A549 (cell line): ENCODE data around the gene KCTD1. TPM values are rescaled to one million over a fixed set of nuclear protein-coding genes. Genes with fewer than 3 reads are reported as not detected.
A peak's percentile ranks its signal among the peaks of the same experiment; 100 is the strongest.

Source experiments
- ATAC-seq, 2 experiments: fragments of 200-7000 bp in 1 of 2; fragments of >200 bp in 1 of 2; cut with Nextera tagmentation in 1 of 2; cut with Tn5 transposase in 1 of 2; 3 replicates each; pipeline versions ENCODE4 v1.8.0 to v1.9.1; 2018 to 2020; ENCODE audit warnings: mild to moderate bottlenecking in 1 of 2, moderate library complexity in 1 of 2
- CTCF ChIA-PET: fragments of 300-600 bp; sonication (Branson Sonifier 250); formaldehyde crosslinking; extraction: SDS; loops from one replicate; lab custom pipeline; 2021; ENCODE audit warnings: antibody characterized with exemption, inconsistent platforms; lab: Yijun Ruan, JAX
- POLR2A ChIA-PET: fragments of 350-600 bp; formaldehyde crosslinking; extraction: SDS; loops from one replicate; lab custom pipeline; 2021; ENCODE audit warnings: antibody characterized with exemption, inconsistent platforms; lab: Yijun Ruan, JAX
- DNase-seq, 2 experiments: peaks; one replicate each; pipeline versions ENCODE4 v3.0.0 to v3.0.0-alpha.2; 2011 to 2016; ENCODE audit warnings: low read depth in 1 of 2, low spot score in 1 of 2
- FAIRE-seq: peaks from 2 replicates; lab custom pipeline; 2011; peaks lifted over from hg19 to GRCh38; lab: Jason Lieb, UNC
- H3K27ac ChIP-seq, 2 experiments: fragments of >200 bp; sonication (Bioruptor Twin); formaldehyde crosslinking; 3 replicates each; pipeline ENCODE4 v1.5.1; 2016 to 2017
- H3K4me1 ChIP-seq: fragments of >200 bp; sonication (Bioruptor Twin); formaldehyde crosslinking; 3 replicates; pipeline ENCODE4 v1.6.1; 2016
- H3K4me2 ChIP-seq: fragments of >200 bp; sonication (Bioruptor Twin); formaldehyde crosslinking; 3 replicates; pipeline ENCODE4 v1.6.1; 2016
- H3K4me3 ChIP-seq: fragments of >200 bp; sonication (Bioruptor Twin); formaldehyde crosslinking; 3 replicates; pipeline ENCODE4 v1.5.1; 2016
- H3K9me3 ChIP-seq: fragments of >200 bp; sonication (Bioruptor Twin); formaldehyde crosslinking; 3 replicates; pipeline ENCODE4 v1.6.1; 2016
- BCL3 ChIP-seq: fragments of >200 bp; sonication (Bioruptor Twin); formaldehyde crosslinking; IDR thresholded peaks from 3 replicates; pipeline ENCODE4 v1.6.1; 2016
- CBX2 ChIP-seq: fragments of 200-600 bp; sonication (generic); IDR thresholded peaks from 2 replicates; pipeline ENCODE4 v1.6.1; 2016; ENCODE audit warnings: low read depth, mild to moderate bottlenecking, borderline replicate concordance
- CBX8 ChIP-seq: fragments of 200-600 bp; sonication (generic); IDR thresholded peaks from 2 replicates; pipeline ENCODE4 v1.6.1; 2016
- CEBPB ChIP-seq, 2 experiments: fragments of >200 bp in 1 of 2; sonication (Bioruptor Twin) in 1 of 2; formaldehyde crosslinking in 1 of 2; IDR thresholded peaks; 2 replicates each; pipeline ENCODE4 v1.6.1; 2012 to 2016
- CHD4 ChIP-seq: fragments of 200-600 bp; sonication (generic); IDR thresholded peaks from 2 replicates; pipeline ENCODE4 v1.6.1; 2016; ENCODE audit warnings: antibody characterized with exemption, mild to moderate bottlenecking, borderline replicate concordance
- E2F6 ChIP-seq: IDR thresholded peaks from 2 replicates; pipeline ENCODE4 v1.6.1; 2012; ENCODE audit warnings: low read depth, borderline replicate concordance
- EHMT2 ChIP-seq: fragments of 200-600 bp; sonication (generic); IDR thresholded peaks from 2 replicates; pipeline ENCODE4 v1.6.1; 2016; ENCODE audit warnings: antibody characterized with exemption, low read depth, mild to moderate bottlenecking, moderate library complexity
- ELK1 ChIP-seq: fragments of 150-350 bp; IDR thresholded peaks from 2 replicates; pipeline ENCODE4 v1.6.1; 2014; ENCODE audit warnings: low read depth, mild to moderate bottlenecking, low read length
- EP300 ChIP-seq, 2 experiments: fragments of >200 bp; sonication (Bioruptor Twin); formaldehyde crosslinking; IDR thresholded peaks; 2 replicates in 1 of 2; 3 replicates in 1 of 2; pipeline ENCODE4 v1.6.1; 2016 to 2017
- FOSB ChIP-seq: fragments of 250-450 bp; sonication (Bioruptor Pico); IDR thresholded peaks from 2 replicates; pipeline ENCODE4 v1.5.0; 2020; ENCODE audit warnings: mild to moderate bottlenecking, moderate library complexity
- FOSL2 ChIP-seq, 2 experiments: fragments of 450-650 bp in 1 of 2; fragments of >200 bp in 1 of 2; sonication (Bioruptor Twin) in 1 of 2; formaldehyde crosslinking; IDR thresholded peaks; 2 replicates each; pipeline versions ENCODE4 v1.5.0 to v1.6.1; 2016 to 2020; ENCODE audit warnings: mild to moderate bottlenecking in 1 of 2, moderate library complexity in 1 of 2
- FOXS1 ChIP-seq: fragments of 250-450 bp; sonication (Bioruptor Pico); IDR thresholded peaks from 2 replicates; pipeline ENCODE4 v1.5.0; 2020; ENCODE audit warnings: mild to moderate bottlenecking, moderate library complexity
- GATA3 ChIP-seq: IDR thresholded peaks from 2 replicates; pipeline ENCODE4 v1.6.1; 2012; ENCODE audit warnings: borderline replicate concordance
- HDAC2 ChIP-seq: fragments of 200-600 bp; sonication (generic); IDR thresholded peaks from 2 replicates; pipeline ENCODE4 v1.6.1; 2016
- HES2 ChIP-seq: fragments of >200 bp; sonication (Bioruptor Twin); formaldehyde crosslinking; IDR thresholded peaks from 2 replicates; pipeline ENCODE4 v1.6.1; 2016
- HOXA7 ChIP-seq: fragments of 250-450 bp; sonication (Bioruptor Pico); IDR thresholded peaks from 2 replicates; pipeline ENCODE4 v1.5.0; 2020; ENCODE audit warnings: mild to moderate bottlenecking, moderate library complexity
- JUNB ChIP-seq: fragments of >200 bp; sonication (Bioruptor Twin); formaldehyde crosslinking; IDR thresholded peaks from 2 replicates; pipeline ENCODE4 v1.6.1; 2016
- KDM1A ChIP-seq: fragments of 200-600 bp; sonication (generic); IDR thresholded peaks from 2 replicates; pipeline ENCODE4 v1.6.1; 2016; ENCODE audit warnings: low read depth, mild to moderate bottlenecking
- MAFK ChIP-seq: fragments of 450-650 bp; IDR thresholded peaks from 2 replicates; pipeline ENCODE4 v1.6.1; 2014; ENCODE audit not compliant: partially characterized antibody
- MAZ ChIP-seq: fragments of 150-350 bp; IDR thresholded peaks from 2 replicates; pipeline ENCODE4 v1.6.1; 2014; ENCODE audit warnings: antibody characterized with exemption, low read depth, low read length, borderline replicate concordance
- NFE2L2 ChIP-seq: fragments of 150-350 bp; conservative IDR thresholded peaks from 2 replicates; pipeline ENCODE4 v1.6.1; 2014; ENCODE audit warnings: low read length
- POLR2A ChIP-seq: IDR thresholded peaks from 2 replicates; pipeline ENCODE4 v1.6.1; 2012; ENCODE audit warnings: mild to moderate bottlenecking, low read length
- RAD21 ChIP-seq, 2 experiments: fragments of >200 bp in 1 of 2; sonication (Bioruptor Twin) in 1 of 2; formaldehyde crosslinking in 1 of 2; IDR thresholded peaks in 1 of 2; conservative IDR thresholded peaks in 1 of 2; 2 replicates in 1 of 2; 3 replicates in 1 of 2; pipeline ENCODE4 v1.6.1; 2012 to 2018; ENCODE audit warnings: inconsistent platforms in 1 of 2
- RARB ChIP-seq: fragments of 250-450 bp; sonication (Bioruptor Pico); IDR thresholded peaks from 2 replicates; pipeline ENCODE4 v1.8.0; 2021; ENCODE audit warnings: mild to moderate bottlenecking, moderate library complexity
- RCOR1 ChIP-seq: fragments of 150-350 bp; IDR thresholded peaks from 2 replicates; pipeline ENCODE4 v1.6.1; 2014; ENCODE audit warnings: antibody characterized with exemption, low read length, low read depth
- TFCP2L1 ChIP-seq: fragments of 250-450 bp; sonication (Bioruptor Pico); IDR thresholded peaks from 2 replicates; pipeline ENCODE4 v1.5.0; 2021; ENCODE audit warnings: mild to moderate bottlenecking
- ZC3H11A ChIP-seq: fragments of 450-650 bp; IDR thresholded peaks from 2 replicates; pipeline ENCODE4 v1.6.1; 2014; ENCODE audit warnings: antibody characterized with exemption, mild to moderate bottlenecking
- ZSCAN20 ChIP-seq: fragments of 250-450 bp; sonication (Bioruptor Pico); IDR thresholded peaks from 2 replicates; pipeline ENCODE4 v1.8.0; 2022; ENCODE audit warnings: mild to moderate bottlenecking, moderate library complexity
- WGBS: methylation state at CpG from one replicate; pipeline ENCODE4 v1.1.6; 2017; ENCODE audit errors: missing lambda C conversion rate; 5-methylcytosine and 5-hydroxymethylcytosine counted together
- polyA plus RNA-seq, 4 experiments: library from polyadenylated mRNA; depleted of rRNA in 3 of 4; stranded (reverse); fragments of >200 nt; fragmentation: RNase III in 1 of 4; extraction: RNeasy Plus Mini Kit Qiagen cat#74134 plus additional on column Dnase treatment in 1 of 4; gene quantifications; 2 replicates in 3 of 4; 3 replicates in 1 of 4; pipeline ENCODE4 v1.2.3, GENCODE V29; 2011 to 2017

KCTD1 gene
- polyA plus RNA-seq, 2 of the 4 experiments (the other 2 are of a cell fraction) = 26.1 to 32.1 TPM

GRCh38 chr18:26574958-26575864, 26.9 kb upstream of the KCTD1 start (continued):
- no peak for TF ChIP-seq ELK1
- no peak for TF ChIP-seq CBX8
- TF ChIP-seq NFE2L2 = peak; percentile 89
- TF ChIP-seq EHMT2 = no peak
- no peak for TF ChIP-seq KDM1A
- peak in 1 of 2 experiments; percentile 13; a peak in 1 of 4 replicates for TF ChIP-seq CEBPB (IDR thresholded peaks at IDR 0.05)
- peak; percentile 40 for TF ChIP-seq JUNB

DNA sequence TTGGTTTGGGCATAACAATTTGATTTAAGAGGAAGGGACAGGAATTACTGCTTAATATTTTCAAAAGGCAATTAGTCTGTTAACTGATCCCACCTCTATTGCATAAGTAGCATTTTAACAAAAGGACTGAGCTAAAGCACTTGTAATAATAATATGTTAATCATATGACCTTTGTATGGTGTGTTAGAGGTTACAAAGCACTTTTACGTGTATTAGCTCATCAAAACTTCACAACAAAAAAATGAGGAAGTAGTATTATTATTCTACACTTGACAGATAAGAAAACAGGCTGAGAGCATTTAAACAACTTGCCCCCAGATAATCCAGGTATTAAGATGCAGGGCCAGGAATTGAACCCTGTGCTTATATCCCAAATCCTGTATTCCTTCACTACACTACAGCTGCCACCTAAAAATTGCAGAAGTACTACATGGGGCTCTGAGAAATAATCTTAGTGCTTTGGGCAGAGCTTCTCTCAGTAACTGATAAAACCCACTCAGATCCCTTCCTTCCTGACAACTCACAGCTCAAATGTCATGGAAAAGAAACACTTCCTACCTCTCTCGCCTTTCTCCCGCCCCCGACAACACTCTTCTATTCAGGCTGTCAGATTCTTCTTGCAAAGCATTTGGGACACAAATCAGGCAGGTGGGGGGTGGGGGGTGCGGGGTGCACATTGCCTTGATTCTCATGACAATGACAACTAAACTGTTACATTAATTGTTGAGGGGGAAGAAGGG, 20.7 kb upstream of the KCTD1 start:
- ChIA-PET CTCF (interaction anchor here (0.8 to 1.5 kb wide), 4 partner anchors 9 to 52 kb away, joined by 3 to 4 read pairs (median 3); partner anchors contain the start of gene KCTD1), POLR2A (interaction anchor here (0.7 to 1.5 kb wide), 2 partner anchors 19 to 21 kb away, joined by 4 to 7 read pairs; partner anchors contain the start of gene KCTD1)
- peak overlapping the region; percentile 57 to 67 for H3K27ac ChIP-seq
- H3K4me3 ChIP-seq = no peak overlapping the region
- no peak for FAIRE-seq
- no peaks in the 10 kb centered on the region for H3K9me3 ChIP-seq
- H3K4me1 ChIP-seq = peaks cover 33% of the 10 kb centered on the region
- no peak for DNase-seq
- ATAC-seq = no peak
- TF ChIP-seq BCL3 = no peak
- no peak for TF ChIP-seq CHD4
- TF ChIP-seq RARB = no peak
- TF ChIP-seq MAFK = no peak
- TF ChIP-seq ZSCAN20 (CRISPR knock-in tag) = no peak
- TF ChIP-seq FOXS1 (CRISPR knock-in tag) = no peak
- no peak for TF ChIP-seq RAD21 (conservative IDR thresholded peaks at IDR 0.05 in 1 of 2, IDR thresholded peaks at IDR 0.05 in 1 of 2)
- no peak for TF ChIP-seq POLR2A
- TF ChIP-seq CBX2 = no peak
- no peak for TF ChIP-seq RCOR1
- no peak for TF ChIP-seq TFCP2L1 (CRISPR knock-in tag)
- TF ChIP-seq GATA3 = no peak
- TF ChIP-seq, all 56 proteins: peak for 0
- peak overlapping the region; percentile 57 for H3K4me2 ChIP-seq
- WGBS = 42% methylated on average over 5 of the region's 5 CpGs

GRCh38 chr18:26568513-26568912, 20.2 kb upstream of the KCTD1 start:
- ChIA-PET POLR2A (interaction anchor here (0.6 to 1.5 kb wide), 2 partner anchors 19 to 47 kb away, joined by 3 to 7 read pairs; no protein-coding TSS in a partner anchor), CTCF (interaction anchor here (0.8 to 1.5 kb wide), 5 partner anchors 9 to 81 kb away, joined by 3 to 4 read pairs (median 3); partner anchors contain the start of gene KCTD1)
- Histone ChIP-seq H3K9me3 (no peaks in the 10 kb centered on the region), H3K4me1 (peaks cover 30% of the 10 kb centered on the region), H3K4me2 (peak overlapping the region; percentile 57), H3K4me3 (no peak overlapping the region), H3K27ac (peak overlapping the region; percentile 57 to 66; a peak in 5 of 6 replicates)
- ATAC-seq (no peak), FAIRE-seq (no peak), DNase-seq (no peak)
- TF ChIP-seq ZSCAN20 (CRISPR knock-in tag) (no peak), FOSB (CRISPR knock-in tag) (no peak), ZC3H11A (no peak), HDAC2 (no peak), HOXA7 (CRISPR knock-in tag) (no peak), RARB (no peak), HES2 (no peak), MAZ (no peak), KDM1A (no peak), RAD21 (conservative IDR thresholded peaks at IDR 0.05 in 1 of 2, IDR thresholded peaks at IDR 0.05 in 1 of 2) (no peak), BCL3 (no peak), POLR2A (no peak), E2F6 (no peak), EP300 (IDR thresholded peaks at IDR 0.05) (no peak), FOSL2 (IDR thresholded peaks at IDR 0.05) (no peak), FOSL2 (CRISPR knock-in tag; IDR thresholded peaks at IDR 0.05) (no peak)
- WGBS = 33% methylated on average over 1 of the region's 1 CpG
